ENCODE measurements around the gene SGCD.

SGCD gene

DNA sequence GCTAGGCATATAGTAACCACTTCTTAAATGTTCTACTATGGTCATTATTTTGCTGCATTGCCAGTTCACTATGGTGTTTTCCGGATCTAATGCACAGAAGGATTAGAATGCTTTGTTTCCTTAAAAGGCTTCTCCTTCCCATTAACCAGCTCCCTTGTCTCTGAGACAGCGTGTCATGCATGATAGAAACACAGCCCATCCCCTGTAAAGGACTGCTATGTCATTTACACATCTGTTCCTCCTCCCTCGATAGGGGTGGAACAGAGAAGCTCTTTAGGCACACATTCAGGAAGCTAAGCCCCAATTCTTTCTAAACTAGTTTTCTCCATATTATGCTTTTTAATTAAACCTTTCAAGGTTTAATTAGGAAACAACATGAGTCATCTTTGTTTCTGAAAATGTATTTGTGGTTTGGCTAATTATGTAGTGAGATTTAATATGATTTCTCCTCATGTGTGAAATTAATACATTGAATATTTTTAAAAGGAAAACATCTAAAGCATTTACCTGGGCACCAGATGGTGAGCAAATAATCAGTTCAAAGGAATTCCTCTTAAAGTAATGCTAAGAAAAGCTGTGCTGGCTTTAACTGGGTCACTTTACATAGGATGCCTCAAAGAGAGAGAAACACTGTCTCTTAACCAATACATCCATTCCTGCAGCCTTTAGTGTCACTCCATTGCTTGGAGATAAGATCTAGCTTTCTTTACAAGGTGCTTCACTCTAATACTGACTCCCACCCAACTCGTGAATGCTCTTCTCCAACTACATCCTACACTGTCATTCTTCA is 389.8 kb downstream of the SGCD start:
- TF ChIP-seq CTCF (IDR thresholded peaks at IDR 0.05; ENCODE audit: extremely low read depth, insufficient read depth, missing control alignments): no peak
- DNase-seq (ENCODE audit: low spot score): no peak
- in situ Hi-C loops (cut with MboI; ENCODE audit: low pct_unique_long_range_greater_than_20kb, low sequenced_read_pairs, unreplicated experiment): no loop called here

- TF ChIP-seq CTCF (IDR thresholded peaks at IDR 0.05; ENCODE audit: extremely low read depth, insufficient read depth, missing control alignments): no peak
- in situ Hi-C loops (cut with MboI; ENCODE audit: low pct_unique_long_range_greater_than_20kb, low sequenced_read_pairs, unreplicated experiment): no loop called here
- DNase-seq (ENCODE audit: low spot score): no peak
Measured at GRCh38 chr5:156718985-156719384, 392.0 kb downstream of the SGCD start.

DNA sequence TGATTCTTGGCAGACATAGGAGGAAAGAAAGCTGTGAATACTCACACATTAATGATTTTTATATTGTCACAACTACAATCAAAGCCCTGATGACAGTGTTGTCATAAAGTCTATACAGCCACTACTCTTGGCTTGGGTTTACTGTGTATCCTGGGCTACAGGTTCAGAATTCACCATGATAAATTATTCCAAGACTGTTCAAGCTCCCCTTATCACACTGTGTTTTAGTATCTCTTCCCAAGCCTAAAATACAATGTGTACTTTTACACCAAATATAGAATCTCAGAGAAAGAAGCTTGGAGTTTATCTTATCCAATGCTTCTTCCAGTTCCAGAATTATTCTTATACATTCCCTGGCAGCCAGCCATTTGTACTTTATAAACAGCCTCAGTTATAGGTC is 395.4 kb downstream of the SGCD start:
- DNase-seq (ENCODE audit: low spot score): no peak
- no peak for TF ChIP-seq CTCF (IDR thresholded peaks at IDR 0.05; ENCODE audit: extremely low read depth, insufficient read depth, missing control alignments)
- in situ Hi-C loops (cut with MboI; ENCODE audit: low pct_unique_long_range_greater_than_20kb, low sequenced_read_pairs, unreplicated experiment): no loop called here

DNA sequence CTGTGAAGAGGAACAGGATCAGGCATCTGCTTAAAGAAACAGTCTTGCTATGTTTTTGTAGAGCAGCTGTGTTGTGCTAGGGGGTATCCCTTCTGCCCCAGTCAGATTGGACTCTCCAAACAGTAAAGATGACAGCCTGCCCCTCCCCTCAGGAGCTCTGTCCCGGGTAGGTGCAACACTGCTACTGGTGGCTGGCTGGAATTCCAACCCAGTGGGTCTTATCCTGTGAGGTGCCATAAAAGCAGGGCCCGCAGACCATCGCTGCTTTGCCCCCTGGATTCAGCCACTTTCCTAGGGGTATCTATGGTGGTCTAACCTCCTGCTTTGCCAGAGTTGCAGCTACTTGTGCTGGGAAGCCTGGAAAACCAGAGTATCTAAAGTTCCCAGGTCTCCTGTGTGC is 408.5 kb downstream of the SGCD start:
- in situ Hi-C loops (cut with MboI; ENCODE audit: low pct_unique_long_range_greater_than_20kb, low sequenced_read_pairs, unreplicated experiment): no loop called here
- no peak for TF ChIP-seq CTCF (IDR thresholded peaks at IDR 0.05; ENCODE audit: extremely low read depth, insufficient read depth, missing control alignments)
- DNase-seq (ENCODE audit: low spot score): no peak

- DNase-seq (ENCODE audit: low spot score): no peak
- in situ Hi-C loops (cut with MboI; ENCODE audit: low pct_unique_long_range_greater_than_20kb, low sequenced_read_pairs, unreplicated experiment): no loop called here
- no peak for TF ChIP-seq CTCF (IDR thresholded peaks at IDR 0.05; ENCODE audit: extremely low read depth, insufficient read depth, missing control alignments)
Measured at GRCh38 chr5:156741516-156741915, 414.6 kb downstream of the SGCD start.

DNA sequence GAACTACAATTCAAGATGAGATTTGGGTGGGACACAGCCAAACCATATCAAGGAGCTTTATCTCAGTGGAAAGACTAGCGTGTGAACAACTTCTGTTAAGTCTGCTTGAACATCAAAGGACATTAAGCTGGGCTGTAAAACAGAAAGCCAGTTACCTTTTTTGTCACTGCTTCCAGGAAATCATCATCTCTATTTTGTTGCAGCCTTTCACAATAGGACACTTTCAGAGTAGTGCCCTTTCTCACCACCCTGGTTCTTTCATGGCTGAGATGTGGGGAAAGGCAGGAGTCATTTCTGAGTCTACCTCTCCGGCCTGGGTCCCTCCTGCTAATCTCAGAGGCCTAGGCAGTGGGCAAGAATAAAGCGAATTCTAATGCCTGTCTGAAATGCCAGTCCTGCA is 426.9 kb downstream of the SGCD start:
- DNase-seq (ENCODE audit: low spot score): no peak
- in situ Hi-C loops (cut with MboI; ENCODE audit: low pct_unique_long_range_greater_than_20kb, low sequenced_read_pairs, unreplicated experiment): no loop called here
- TF ChIP-seq CTCF (IDR thresholded peaks at IDR 0.05; ENCODE audit: extremely low read depth, insufficient read depth, missing control alignments): no peak
